HG03039 (cell line): ENCODE results near the gene RNF225.
"Not testable (repeated sequence)": the region's sequence is repeated elsewhere in the genome, so short reads cannot be mapped to it uniquely, and the experiment has no call there.

Source experiments
- ATAC-seq: cut with Tn5 transposase; IDR thresholded peaks from one replicate; pipeline ENCODE4 v1.9.1; 2021; ENCODE audit warnings: mild to moderate bottlenecking, moderate library complexity; ENCODE audit not compliant: unreplicated experiment

RNF225 gene

DNA sequence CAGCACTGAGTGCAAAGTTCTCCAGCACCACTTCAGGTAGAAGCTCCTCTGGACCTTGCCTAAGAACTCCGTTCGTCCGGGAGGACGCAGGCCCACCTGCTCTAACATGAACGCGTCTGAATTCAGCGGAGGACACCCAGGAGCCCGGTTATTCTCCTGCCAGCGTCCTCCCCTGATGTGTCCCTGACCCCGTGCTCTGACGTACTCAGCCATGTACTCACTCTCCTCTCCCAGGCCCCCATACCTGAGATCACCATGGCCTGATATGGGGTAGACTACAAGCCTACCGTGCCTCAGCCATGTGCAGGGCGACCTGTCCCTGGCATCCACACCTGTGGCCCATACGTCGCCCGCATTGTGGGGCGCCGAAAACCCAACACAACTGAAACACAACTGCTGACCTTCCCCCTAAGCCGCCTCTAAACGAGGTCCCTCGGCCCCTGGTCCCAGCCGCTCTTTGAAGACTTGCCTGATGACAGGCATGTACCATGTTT lies 12.2 kb downstream of the RNF225 start:
- ATAC-seq: no peak

GRCh38 chr19:58408152-58409009 lies 12.9 kb downstream of the RNF225 start, which contains the start of gene ZNF584:
Gene ZNF584 (plus strand): TSS chr19:58408649. CDS start chr19:58409148, 499 bp downstream.
- peak; percentile 85 for ATAC-seq

- ATAC-seq: no peak
Observed at GRCh38 chr19:58409010-58409790, 13.7 kb downstream of the RNF225 start.

- no peak for ATAC-seq
Observed at GRCh38 chr19:58416604-58417003, 21.1 kb downstream of the RNF225 start.

DNA sequence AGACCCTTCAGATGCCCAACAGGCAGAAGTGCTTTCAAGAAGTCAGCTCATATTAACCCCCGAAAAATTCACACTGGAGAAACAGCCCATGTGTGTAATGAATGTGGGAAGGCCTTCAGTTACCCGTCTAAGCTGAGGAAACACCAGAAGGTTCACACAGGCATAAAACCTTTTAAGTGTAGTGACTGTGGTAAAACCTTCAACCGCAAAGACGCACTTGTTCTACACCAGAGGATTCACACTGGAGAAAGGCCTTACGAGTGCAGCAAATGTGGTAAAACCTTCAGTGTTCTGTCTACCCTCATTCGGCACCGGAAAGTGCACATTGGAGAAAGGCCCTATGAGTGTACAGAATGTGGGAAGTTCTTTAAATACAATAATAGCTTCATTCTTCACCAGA lies 21.6 kb downstream of the RNF225 start:
- ATAC-seq: no peak

- ATAC-seq: no peak
Observed at GRCh38 chr19:58428617-58429016, 33.2 kb downstream of the RNF225 start.

DNA sequence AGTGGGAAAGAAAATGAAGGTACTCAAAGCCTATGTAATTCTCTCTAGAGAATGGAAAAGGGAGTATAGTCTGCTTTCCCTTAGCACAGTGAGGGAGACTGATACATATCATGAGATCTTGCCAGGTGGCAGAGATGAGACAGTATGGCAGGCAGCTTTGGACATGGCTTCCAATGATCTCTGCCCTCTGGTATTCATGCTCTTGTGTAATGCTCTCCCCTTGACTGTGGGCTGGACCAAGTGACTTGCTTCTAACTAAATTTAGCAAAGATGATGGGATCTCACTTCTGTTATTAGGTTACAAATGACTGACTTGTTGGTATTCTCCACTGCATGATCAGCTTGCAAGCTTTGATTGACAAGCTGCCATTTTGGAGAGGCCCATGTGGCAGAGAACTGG lies 34.3 kb downstream of the RNF225 start:
- ATAC-seq: no peak

- ATAC-seq: no peak
Observed at GRCh38 chr19:58434217-58434616, 38.8 kb downstream of the RNF225 start.

GRCh38 chr19:58439576-58440554 lies 44.4 kb downstream of the RNF225 start, which contains the start of gene ZNF132:
Gene ZNF132 (minus strand): TSS chr19:58440153. CDS start chr19:58439821, 332 bp downstream.
- ATAC-seq: peak; percentile 93

DNA sequence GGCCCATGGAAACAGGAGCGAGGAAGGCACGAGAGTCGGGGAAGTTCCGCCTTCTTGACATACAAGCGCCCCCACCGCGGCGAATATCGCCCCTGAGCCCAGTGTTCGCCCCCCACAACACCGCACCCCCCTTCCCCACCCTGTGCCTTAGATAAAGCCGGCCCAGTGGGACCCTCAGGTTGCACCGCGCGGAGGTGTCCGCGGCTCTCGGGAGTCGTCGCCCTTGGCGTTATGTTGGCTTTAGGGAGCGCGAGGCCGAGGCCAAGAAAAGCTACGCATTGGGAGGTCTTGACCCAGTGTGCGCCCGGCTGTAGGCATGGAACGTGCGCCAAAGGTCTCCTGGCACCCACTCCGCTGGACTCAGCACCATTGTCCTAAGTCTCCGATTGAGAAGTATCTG lies 45.1 kb downstream of the RNF225 start:
- no peak for ATAC-seq

DNA sequence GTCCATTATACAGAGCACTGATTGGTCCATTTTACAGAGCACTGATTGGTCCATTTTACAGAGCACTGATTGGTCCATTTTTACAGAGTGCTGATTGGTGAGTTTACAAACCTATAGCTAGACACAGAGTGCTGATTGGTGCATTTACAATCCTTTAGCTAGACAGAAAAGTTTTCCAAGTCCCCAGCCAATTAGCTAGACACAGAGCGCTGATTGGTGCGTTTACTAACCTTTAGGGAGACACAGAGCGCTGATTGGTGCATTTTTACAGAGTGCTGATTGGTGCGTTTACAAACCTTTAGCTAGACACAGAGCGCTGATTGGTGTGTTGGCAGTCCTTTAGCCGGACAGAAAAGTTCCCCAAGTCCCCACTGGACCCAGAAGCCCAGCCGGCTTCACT lies 47.5 kb downstream of the RNF225 start:
- ATAC-seq: not testable (repeated sequence)
